ENCODE measurements around the gene NOTCH1.

GRCh38 chr9:136542241-136543040, 3.4 kb downstream of the NOTCH1 start:
- TF ChIP-seq CTCF (IDR thresholded peaks at IDR 0.05) = no peak
- no peak for TF ChIP-seq POLR2A (IDR thresholded peaks at IDR 0.05)

Data from adrenal gland (tissue), 5 donors.